Mesenchymal stem cell (in vitro differentiated cells and primary cell): Measurements from ENCODE around the gene UQCC5.
A peak's percentile ranks its signal among the peaks of the same experiment; 100 is the strongest.

ENCODE experiments used
- DNase-seq: peaks from one replicate; pipeline ENCODE4 v3.0.0-alpha.2; 2013
- H2AFZ ChIP-seq: one replicate; pipeline ENCODE4 v1.6.1; 2013; ENCODE audit warnings: low read depth, mild to moderate bottlenecking, control low read depth, inconsistent platforms, low read length, moderate library complexity
- H2AK5ac ChIP-seq: 2 replicates; pipeline ENCODE4 v1.6.1; 2013; ENCODE audit warnings: low read length, moderate library complexity, mild to moderate bottlenecking, inconsistent platforms; ENCODE audit not compliant: severe bottlenecking
- H2BK120ac ChIP-seq: one replicate; pipeline ENCODE4 v1.6.1; 2013; ENCODE audit warnings: low read depth, mild to moderate bottlenecking, inconsistent platforms, low read length, moderate library complexity
- H2BK12ac ChIP-seq, 2 experiments: one replicate each; pipeline ENCODE4 v1.6.1; 2013; ENCODE audit warnings: inconsistent platforms in 2 of 2, low read length in 2 of 2, mild to moderate bottlenecking in 2 of 2, moderate library complexity in 2 of 2, control low read depth in 1 of 2
- H2BK15ac ChIP-seq: one replicate; pipeline ENCODE4 v1.6.1; 2013; ENCODE audit warnings: mild to moderate bottlenecking, low read depth, inconsistent platforms; ENCODE audit not compliant: poor library complexity, severe bottlenecking
- H2BK5ac ChIP-seq: 2 replicates; pipeline ENCODE4 v1.6.1; 2013; ENCODE audit warnings: low read depth, mild to moderate bottlenecking, low read length, control low read depth, inconsistent platforms; ENCODE audit not compliant: poor library complexity, severe bottlenecking
- H3K14ac ChIP-seq, 2 experiments: one replicate each; pipeline ENCODE4 v1.6.1; 2013; ENCODE audit warnings: inconsistent platforms in 2 of 2, low read length in 2 of 2, control low read depth in 1 of 2, mild to moderate bottlenecking in 1 of 2, moderate library complexity in 1 of 2
- H3K18ac ChIP-seq, 2 experiments: one replicate each; pipeline ENCODE4 v1.6.1; 2013; ENCODE audit warnings: inconsistent platforms in 2 of 2, low read length in 2 of 2, control low read depth in 1 of 2, low read depth in 1 of 2, mild to moderate bottlenecking in 1 of 2
- H3K23ac ChIP-seq, 2 experiments: one replicate each; pipeline ENCODE4 v1.6.1; 2013; ENCODE audit warnings: inconsistent platforms in 2 of 2, low read length in 2 of 2, mild to moderate bottlenecking in 2 of 2, moderate library complexity in 2 of 2, control low read depth in 1 of 2
- H3K27ac ChIP-seq: 2 replicates; pipeline ENCODE4 v1.5.1; 2013; ENCODE audit warnings: mild to moderate bottlenecking, moderate library complexity, low read length, control low read depth, inconsistent platforms; ENCODE audit not compliant: poor library complexity, severe bottlenecking
- H3K27me3 ChIP-seq, 2 experiments: 2 replicates each; pipeline versions ENCODE4 v1.6.1 to v1.7.0; 2013; ENCODE audit warnings: low read length in 2 of 2, mild to moderate bottlenecking in 2 of 2, moderate library complexity in 2 of 2, control low read depth in 1 of 2, inconsistent platforms in 1 of 2; ENCODE audit not compliant: control insufficient read depth in 1 of 2, insufficient read depth in 1 of 2
- H3K36me3 ChIP-seq, 2 experiments: 2 replicates each; pipeline versions ENCODE4 v1.6.1 to v1.7.0; 2013; ENCODE audit warnings: low read length in 2 of 2, control low read depth in 1 of 2, inconsistent platforms in 1 of 2, low read depth in 1 of 2, mild to moderate bottlenecking in 1 of 2; ENCODE audit not compliant: insufficient read depth in 2 of 2, control insufficient read depth in 1 of 2
- H3K4ac ChIP-seq, 2 experiments: one replicate each; pipeline ENCODE4 v1.6.1; 2013; ENCODE audit warnings: inconsistent platforms in 2 of 2, low read length in 2 of 2, mild to moderate bottlenecking in 2 of 2, moderate library complexity in 2 of 2, control low read depth in 1 of 2, low read depth in 1 of 2
- H3K4me1 ChIP-seq: 2 replicates; pipeline ENCODE4 v1.6.1; 2013; ENCODE audit warnings: low read depth, low read length, control low read depth; ENCODE audit not compliant: control insufficient read depth, insufficient read depth
- H3K4me2 ChIP-seq: 2 replicates; pipeline ENCODE4 v1.6.1; 2013; ENCODE audit warnings: low read length, mild to moderate bottlenecking, inconsistent platforms; ENCODE audit not compliant: poor library complexity, severe bottlenecking
- H3K4me3 ChIP-seq, 2 experiments: 2 replicates each; pipeline versions ENCODE4 v1.5.1 to v1.7.0; 2013; ENCODE audit warnings: low read length in 2 of 2, mild to moderate bottlenecking in 2 of 2, control low read depth in 1 of 2, low read depth in 1 of 2; ENCODE audit not compliant: insufficient read depth in 1 of 2
- H3K79me1 ChIP-seq: replicated peaks from 2 replicates; pipeline ENCODE4 v1.6.1; 2013; ENCODE audit warnings: mild to moderate bottlenecking, control low read depth, low read length, inconsistent platforms; ENCODE audit not compliant: poor library complexity, severe bottlenecking
- H3K9ac ChIP-seq: 2 replicates; pipeline ENCODE4 v1.7.0; 2013; ENCODE audit warnings: mild to moderate bottlenecking, low read length, moderate library complexity
- H3K9me3 ChIP-seq: 2 replicates; pipeline ENCODE4 v1.7.0; 2013; ENCODE audit warnings: mild to moderate bottlenecking, low read length; ENCODE audit not compliant: control insufficient read depth
- H4K8ac ChIP-seq: one replicate; pipeline ENCODE4 v1.6.1; 2013; ENCODE audit warnings: inconsistent platforms, mild to moderate bottlenecking, low read length, moderate library complexity
- H4K91ac ChIP-seq: one replicate; pipeline ENCODE4 v1.6.1; 2013; ENCODE audit warnings: mild to moderate bottlenecking, low read length, inconsistent platforms
- WGBS: methylation state at CpG from one replicate; pipeline ENCODE4 v1.1.7; 2013; ENCODE audit warnings: mixed read lengths; 5-methylcytosine and 5-hydroxymethylcytosine counted together

UQCC5 gene

GRCh38 chr3:52561028-52561747 is 24.8 kb downstream of the UQCC5 start:
- WGBS: 100% methylated on average over 3 of the region's 4 CpGs
- no peak overlapping the region for H2BK15ac ChIP-seq
- no peak overlapping the region for H3K27ac ChIP-seq
- H4K8ac ChIP-seq: no peak overlapping the region
- no peak overlapping the region for H2AK5ac ChIP-seq
- peaks cover 31 to 86% of the 10 kb centered on the region in 2 experiments for H3K36me3 ChIP-seq
- no peak overlapping the region for H2BK5ac ChIP-seq
- no peaks in the 10 kb centered on the region for H3K9me3 ChIP-seq
- H2AFZ ChIP-seq: no peak overlapping the region
- H3K14ac ChIP-seq: no peak overlapping the region
- H3K27me3 ChIP-seq: no peaks in the 10 kb centered on the region
- no peaks in the 10 kb centered on the region for H3K4me1 ChIP-seq
- no peak overlapping the region for H2BK12ac ChIP-seq
- H3K9ac ChIP-seq: no peak overlapping the region
- DNase-seq: no peak
- H3K79me1 ChIP-seq: peaks cover 29% of the 10 kb centered on the region
- no peak overlapping the region for H4K91ac ChIP-seq
- no peak overlapping the region for H2BK120ac ChIP-seq
- H3K18ac ChIP-seq: no peak overlapping the region
- H3K4me3 ChIP-seq: no peak overlapping the region
- H3K23ac ChIP-seq: no peak overlapping the region
- no peak overlapping the region for H3K4ac ChIP-seq
- no peak overlapping the region for H3K4me2 ChIP-seq

DNA sequence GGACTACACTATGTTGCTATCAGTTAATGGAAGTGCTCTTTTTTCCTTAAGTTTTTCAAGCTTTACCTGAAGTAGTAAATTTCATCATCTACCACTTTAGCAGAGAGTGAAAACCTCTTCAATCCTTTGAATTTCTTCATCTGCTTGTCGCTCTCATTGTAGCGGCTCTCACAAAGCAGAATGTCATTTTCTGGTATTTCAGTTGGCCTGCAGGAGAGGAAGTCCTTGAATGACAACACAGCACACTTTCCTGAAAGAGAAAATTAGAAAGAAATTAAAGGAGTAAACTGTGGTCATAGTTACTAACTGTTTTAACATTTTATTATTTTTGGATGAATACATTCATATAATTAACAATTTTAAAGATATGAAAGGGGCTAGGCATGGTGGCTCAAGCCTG is 27.6 kb downstream of the UQCC5 start:
- no peaks in the 10 kb centered on the region for H3K9me3 ChIP-seq
- peaks cover 1% of the 10 kb centered on the region for H3K4me1 ChIP-seq
- no peak overlapping the region for H3K14ac ChIP-seq
- H3K23ac ChIP-seq: no peak overlapping the region
- H3K27me3 ChIP-seq: no peaks in the 10 kb centered on the region
- no peak overlapping the region for H2BK12ac ChIP-seq
- no peak overlapping the region for H3K4ac ChIP-seq
- H2AFZ ChIP-seq: no peak overlapping the region
- no peak overlapping the region for H2AK5ac ChIP-seq
- H3K4me3 ChIP-seq: no peak overlapping the region
- no peak overlapping the region for H3K9ac ChIP-seq
- no peak overlapping the region for H2BK120ac ChIP-seq
- no peak overlapping the region for H4K91ac ChIP-seq
- no peak overlapping the region for H2BK15ac ChIP-seq
- H3K27ac ChIP-seq: no peak overlapping the region
- H3K79me1 ChIP-seq: peaks cover 19% of the 10 kb centered on the region
- H3K18ac ChIP-seq: no peak overlapping the region
- H3K36me3 ChIP-seq: peaks cover 24 to 70% of the 10 kb centered on the region in 2 experiments
- no peak overlapping the region for H3K4me2 ChIP-seq
- H2BK5ac ChIP-seq: no peak overlapping the region
- WGBS: 100% methylated on average over 2 of the region's 2 CpGs
- no peak overlapping the region for H4K8ac ChIP-seq
- DNase-seq: no peak

DNA sequence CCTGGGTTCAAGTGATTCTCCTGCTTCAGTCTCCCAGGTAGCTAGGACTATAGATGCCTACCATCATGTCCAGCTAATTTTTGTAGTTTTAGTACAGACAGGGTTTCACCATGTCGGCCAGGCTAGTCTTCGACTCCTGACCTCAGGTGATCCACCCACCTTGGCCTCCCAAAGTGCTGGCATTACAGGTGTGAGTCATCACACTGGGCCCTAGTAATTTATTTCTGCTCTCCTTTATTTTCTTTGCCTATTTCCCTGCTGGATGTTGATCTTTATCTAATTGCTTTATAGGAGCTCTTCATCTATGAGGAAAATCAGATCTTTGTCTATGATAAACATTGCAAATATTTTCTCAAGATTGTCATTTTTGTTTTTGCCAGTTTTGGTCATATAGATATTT is 31.7 kb downstream of the UQCC5 start:
- Histone ChIP-seq H2BK15ac (no peak overlapping the region), H2BK120ac (no peak overlapping the region), H3K9ac (no peak overlapping the region), H3K27me3 (no peaks in the 10 kb centered on the region), H3K9me3 (no peaks in the 10 kb centered on the region), H3K4me1 (peaks cover 1% of the 10 kb centered on the region), H3K14ac (no peak overlapping the region), H3K4me2 (no peak overlapping the region), H4K8ac (no peak overlapping the region), H4K91ac (no peak overlapping the region), H3K36me3 (peaks cover 11 to 46% of the 10 kb centered on the region in 2 experiments), H3K27ac (no peak overlapping the region), H3K79me1 (peaks cover 13% of the 10 kb centered on the region), H2AFZ (no peak overlapping the region), H3K18ac (no peak overlapping the region), H3K4ac (no peak overlapping the region), H2BK5ac (no peak overlapping the region), H2AK5ac (no peak overlapping the region), H3K23ac (no peak overlapping the region), H3K4me3 (no peak overlapping the region), H2BK12ac (no peak overlapping the region)
- 100% methylated on average over 2 of the region's 2 CpGs for WGBS
- DNase-seq: no peak

- Histone ChIP-seq H3K36me3 (peaks cover 16 to 46% of the 10 kb centered on the region in 2 experiments), H2BK120ac (no peak overlapping the region), H2BK5ac (no peak overlapping the region), H2AK5ac (no peak overlapping the region), H4K8ac (no peak overlapping the region), H2AFZ (no peak overlapping the region), H3K27me3 (no peaks in the 10 kb centered on the region), H3K27ac (no peak overlapping the region), H3K4me2 (no peak overlapping the region), H3K4me3 (no peak overlapping the region), H3K9me3 (no peaks in the 10 kb centered on the region), H2BK15ac (no peak overlapping the region), H3K4ac (no peak overlapping the region), H3K79me1 (peaks cover 14% of the 10 kb centered on the region), H2BK12ac (no peak overlapping the region), H3K23ac (no peak overlapping the region), H3K18ac (no peak overlapping the region), H3K14ac (no peak overlapping the region), H3K9ac (peak overlapping the region; percentile 17), H4K91ac (no peak overlapping the region), H3K4me1 (peaks cover 1% of the 10 kb centered on the region)
- WGBS: 92% methylated on average over 4 of the region's 4 CpGs
- DNase-seq: peak; percentile 3
Measured at GRCh38 chr3:52570076-52570475, 33.7 kb downstream of the UQCC5 start.
